ENCODE data around the gene ART5. TPM values are rescaled to one million over a fixed set of nuclear protein-coding genes. Genes with fewer than 3 reads are reported as not detected.

Gene ART5
- total RNA-seq, 1 experiment from 2014 or later, result 4.5 TPM

GRCh38 chr11:3610846-3611245 is 30.9 kb downstream of the ART5 start (continued):
- TF ChIP-seq FOXP1 (CRISPR knock-in tag; IDR thresholded peaks at IDR 0.05; ENCODE audit: borderline replicate concordance) (no peak), MYBL2 (CRISPR knock-in tag; IDR thresholded peaks at IDR 0.05) (no peak), ZNF423 (CRISPR knock-in tag; IDR thresholded peaks at IDR 0.05) (no peak), AR (CRISPR knock-in tag; IDR thresholded peaks at IDR 0.05) (no peak), ZNF396 (CRISPR knock-in tag; IDR thresholded peaks at IDR 0.05; ENCODE audit: borderline replicate concordance) (no peak), ZNF263 (CRISPR knock-in tag; IDR thresholded peaks at IDR 0.05; ENCODE audit: low read depth) (no peak)

GRCh38 chr11:3609416-3610265 is 32.2 kb downstream of the ART5 start:
- DNase-seq (ENCODE audit: low spot score) (no peak), ATAC-seq (peak; percentile 93)
- no peak overlapping the region for H3K4me3 Mint-ChIP-seq
- ChIA-PET CTCF (interaction anchor here (0.6 to 1.2 kb wide), 10 partner anchors 9 to 201 kb away, joined by 3 to 8 read pairs (median 4); no protein-coding TSS in a partner anchor), POLR2A (no interaction called here)
- no peak overlapping the region for H3K27ac Mint-ChIP-seq
- peaks cover 7% of the 10 kb centered on the region for H3K9me3 Mint-ChIP-seq
- no peaks in the 10 kb centered on the region for H3K27me3 Mint-ChIP-seq (ENCODE audit: low read depth)
- H3K36me3 Mint-ChIP-seq, result no peaks in the 10 kb centered on the region
- H3K4me1 Mint-ChIP-seq, result no peaks in the 10 kb centered on the region
- TF ChIP-seq CTCF (IDR thresholded peaks at IDR 0.05), result peak; percentile 92
- no peak for TF ChIP-seq PREB (CRISPR knock-in tag; IDR thresholded peaks at IDR 0.05; ENCODE audit: borderline replicate concordance)

- no peak overlapping the region for H3K27ac Mint-ChIP-seq
- H3K36me3 Mint-ChIP-seq, result no peaks in the 10 kb centered on the region
- POLR2A ChIA-PET, result no interaction called here
- ATAC-seq (no peak), DNase-seq (ENCODE audit: low spot score) (no peak)
- TF ChIP-seq TCF7 (CRISPR knock-in tag; IDR thresholded peaks at IDR 0.05; ENCODE audit: low read depth) (no peak), GRHL2 (CRISPR knock-in tag; IDR thresholded peaks at IDR 0.05; ENCODE audit: insufficient replicate concordance, severe bottlenecking) (no peak)
- H3K4me3 Mint-ChIP-seq, result no peak overlapping the region
- no peaks in the 10 kb centered on the region for H3K4me1 Mint-ChIP-seq
- CTCF ChIA-PET, result no interaction called here
- no peaks in the 10 kb centered on the region for H3K27me3 Mint-ChIP-seq (ENCODE audit: low read depth)
- peaks cover 3% of the 10 kb centered on the region for H3K9me3 Mint-ChIP-seq
Observed at GRCh38 chr11:3605771-3606203, 36.0 kb downstream of the ART5 start.

GRCh38 chr11:3605283-3605662 is 36.5 kb downstream of the ART5 start:
- Mint-ChIP-seq H3K4me1 (no peaks in the 10 kb centered on the region), H3K27me3 (ENCODE audit: low read depth) (no peaks in the 10 kb centered on the region), H3K36me3 (no peaks in the 10 kb centered on the region), H3K27ac (no peak overlapping the region), H3K4me3 (no peak overlapping the region), H3K9me3 (peaks cover 3% of the 10 kb centered on the region)
- CTCF ChIA-PET, result no interaction called here
- POLR2A ChIA-PET, result no interaction called here
- no peak for DNase-seq (ENCODE audit: low spot score)
- no peak for ATAC-seq
- no peak for TF ChIP-seq PRRX2 (CRISPR knock-in tag; IDR thresholded peaks at IDR 0.05)
